Activated naive CD8-positive, alpha-beta T cell (primary cell): ENCODE measurements around the gene CBY3.
"Not testable (repeated sequence)": the region's sequence is repeated elsewhere in the genome, so short reads cannot be mapped to it uniquely, and the experiment has no call there.

Experiments used
- H3K27ac Mint-ChIP-seq: one replicate; pipeline ENCODE4 v1.8.0; 2021; ENCODE audit warnings: mixed read lengths
- H3K27me3 Mint-ChIP-seq: one replicate; pipeline ENCODE4 v1.8.0; 2021; ENCODE audit warnings: mixed read lengths
- H3K36me3 Mint-ChIP-seq: one replicate; pipeline ENCODE4 v1.8.0; 2021; ENCODE audit warnings: mixed read lengths
- H3K4me1 Mint-ChIP-seq: one replicate; pipeline ENCODE4 v1.8.0; 2021; ENCODE audit warnings: low read depth, mixed read lengths
- H3K4me3 Mint-ChIP-seq: one replicate; pipeline ENCODE4 v1.8.0; 2021; ENCODE audit warnings: mild to moderate bottlenecking, mixed read lengths
- H3K9me3 Mint-ChIP-seq: one replicate; pipeline ENCODE4 v1.8.0; 2021; ENCODE audit warnings: low read depth, mixed read lengths

CBY3 gene

DNA sequence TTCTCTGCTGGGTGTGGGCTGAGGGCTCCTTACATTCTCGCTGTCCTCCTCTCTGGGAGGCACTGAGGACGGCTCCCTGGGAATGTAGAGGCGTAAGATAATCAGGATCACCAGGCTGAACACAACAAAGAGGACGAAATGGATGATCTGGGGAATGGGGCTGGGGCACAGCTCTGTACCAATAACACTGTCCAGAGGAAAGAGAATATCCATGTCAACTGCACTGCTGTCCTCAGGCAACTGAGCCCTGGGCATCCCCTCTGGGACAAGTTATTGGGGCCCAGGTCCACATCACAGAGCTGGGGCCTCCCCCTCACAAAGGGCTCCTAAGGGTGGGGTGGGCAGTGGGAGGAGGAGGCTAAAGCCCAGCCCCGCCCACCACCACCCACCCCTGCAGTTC lies 36.1 kb downstream of the CBY3 start:
- not testable (repeated sequence) for H3K36me3 Mint-ChIP-seq, H3K4me1 Mint-ChIP-seq, H3K9me3 Mint-ChIP-seq, H3K4me3 Mint-ChIP-seq, H3K27ac Mint-ChIP-seq, H3K27me3 Mint-ChIP-seq

- H3K4me1 Mint-ChIP-seq, H3K9me3 Mint-ChIP-seq, H3K27me3 Mint-ChIP-seq, H3K27ac Mint-ChIP-seq, H3K4me3 Mint-ChIP-seq, H3K36me3 Mint-ChIP-seq: not testable (repeated sequence)
Observed at GRCh38 chr5:179643141-179643920, 37.5 kb downstream of the CBY3 start.

DNA sequence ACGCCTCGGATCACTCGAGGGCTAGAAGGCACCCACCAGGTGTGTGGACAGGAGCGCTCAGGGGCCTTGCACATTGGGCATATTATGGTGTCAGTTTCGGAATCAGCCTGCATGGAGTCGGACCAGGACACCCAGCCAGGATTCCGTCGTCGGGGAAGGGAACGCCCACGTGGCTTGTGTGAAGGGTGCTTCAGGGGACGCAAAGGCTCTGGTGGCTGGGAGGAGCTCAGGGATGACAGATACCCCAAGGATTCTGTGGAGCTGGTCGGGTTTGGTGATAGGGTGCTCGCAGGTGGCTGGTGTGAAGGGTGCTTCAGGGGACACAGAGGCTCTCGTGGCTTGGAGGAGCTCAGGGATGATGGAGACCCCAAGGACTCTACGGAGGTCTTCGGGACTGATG lies 38.2 kb downstream of the CBY3 start:
- H3K27ac Mint-ChIP-seq, H3K4me1 Mint-ChIP-seq, H3K36me3 Mint-ChIP-seq, H3K9me3 Mint-ChIP-seq, H3K27me3 Mint-ChIP-seq, H3K4me3 Mint-ChIP-seq: not testable (repeated sequence)

- not testable (repeated sequence) for H3K4me3 Mint-ChIP-seq, H3K4me1 Mint-ChIP-seq, H3K36me3 Mint-ChIP-seq, H3K9me3 Mint-ChIP-seq, H3K27me3 Mint-ChIP-seq, H3K27ac Mint-ChIP-seq
Observed at GRCh38 chr5:179641745-179642144, 39.1 kb downstream of the CBY3 start.

DNA sequence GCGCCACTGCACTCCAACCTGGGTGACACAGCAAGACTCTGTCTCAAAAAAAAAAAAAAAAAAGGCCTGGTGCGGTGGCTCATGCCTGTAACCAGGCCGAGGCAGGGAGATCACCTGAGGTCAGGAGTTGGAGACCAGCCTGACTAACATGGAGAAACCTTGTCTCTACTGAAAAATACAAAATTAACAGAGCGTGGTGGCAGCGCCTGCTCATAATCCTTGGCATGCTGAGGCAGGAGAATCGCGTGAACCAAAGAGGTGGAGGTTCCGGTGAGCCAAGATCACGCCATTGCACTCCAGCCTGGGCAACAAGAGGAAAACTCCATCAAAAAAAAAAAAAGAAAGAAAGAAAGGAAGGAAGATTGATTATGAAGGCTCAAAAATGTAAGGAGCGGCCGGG lies 41.5 kb downstream of the CBY3 start:
- not testable (repeated sequence) for H3K4me3 Mint-ChIP-seq, H3K27ac Mint-ChIP-seq, H3K36me3 Mint-ChIP-seq, H3K9me3 Mint-ChIP-seq, H3K4me1 Mint-ChIP-seq, H3K27me3 Mint-ChIP-seq

DNA sequence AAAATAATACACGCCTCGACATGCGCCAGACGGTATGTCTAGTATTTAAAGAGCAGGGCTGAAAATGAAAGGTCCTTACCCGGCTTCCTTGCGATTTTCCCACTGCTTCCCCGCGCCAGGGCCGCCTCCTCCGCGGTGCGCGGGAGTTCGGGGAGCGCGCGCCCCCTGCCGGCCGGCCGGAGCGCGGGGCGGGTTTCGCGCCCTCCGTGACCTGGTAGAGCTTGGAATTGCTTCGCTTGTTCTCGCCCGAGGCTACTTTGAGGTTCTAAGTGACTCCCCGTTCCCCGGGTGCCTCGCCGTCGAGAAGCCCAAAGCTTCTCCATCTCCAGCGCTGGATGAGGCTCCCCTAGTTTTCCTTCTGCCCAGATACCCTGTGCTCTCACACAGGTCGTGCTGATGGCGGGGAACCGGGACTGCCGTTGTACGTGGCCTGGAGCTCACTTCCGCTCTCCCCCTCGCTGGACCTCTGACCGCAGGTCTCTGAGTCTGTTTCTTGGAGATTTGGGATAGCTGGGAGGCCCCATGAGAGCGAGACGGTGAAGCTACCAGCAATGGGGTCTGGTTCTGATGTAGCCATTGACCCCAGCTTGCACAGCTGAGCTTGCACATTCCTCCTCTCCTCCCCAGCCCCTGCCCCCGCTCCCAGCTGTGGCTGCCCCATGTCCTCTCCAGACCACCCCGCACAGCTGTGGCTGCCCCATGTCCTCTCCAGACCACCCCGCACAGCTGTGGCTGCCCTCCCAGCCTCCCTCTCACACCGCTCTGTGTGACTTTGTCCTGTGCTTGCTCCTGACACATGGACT lies 46.3 kb downstream of the CBY3 start:
- not testable (repeated sequence) for H3K4me1 Mint-ChIP-seq, H3K9me3 Mint-ChIP-seq, H3K27ac Mint-ChIP-seq, H3K4me3 Mint-ChIP-seq, H3K27me3 Mint-ChIP-seq, H3K36me3 Mint-ChIP-seq

- H3K9me3 Mint-ChIP-seq, H3K36me3 Mint-ChIP-seq, H3K27ac Mint-ChIP-seq, H3K4me1 Mint-ChIP-seq, H3K27me3 Mint-ChIP-seq: not testable (repeated sequence)
- peak overlapping the region; percentile 44 for H3K4me3 Mint-ChIP-seq
Observed at GRCh38 chr5:179633501-179634369, 47.1 kb downstream of the CBY3 start.
